SK-N-SH (cell line): ENCODE data around the gene MYLK2. TPM values are rescaled to one million over a fixed set of nuclear protein-coding genes. Genes with fewer than 3 reads are reported as not detected.

Experiments used
- CTCF ChIA-PET: fragments of 300-600, 350-600 bp; formaldehyde crosslinking; extraction: SDS; loops from one replicate; lab custom pipeline; 2021; lab: Yijun Ruan, JAX
- POLR2A ChIA-PET: fragments of 350-600 bp; sonication (Branson Sonifier 250); formaldehyde crosslinking; extraction: SDS; loops from one replicate; lab custom pipeline; 2020; ENCODE audit warnings: antibody characterized with exemption, inconsistent platforms; lab: Yijun Ruan, JAX
- DNase-seq: peaks from one replicate; pipeline ENCODE4 v3.0.0; 2012
- H2AFZ ChIP-seq: fragments of 200-600 bp; sonication (generic); 2 replicates; pipeline ENCODE4 v1.8.1; 2016; ENCODE audit warnings: antibody characterized with exemption, mild to moderate bottlenecking, low read depth
- H3F3A ChIP-seq: fragments of 200-600 bp; sonication (generic); replicated peaks from 2 replicates; pipeline ENCODE3; 2016; ENCODE audit warnings: antibody characterized with exemption, mild to moderate bottlenecking; ENCODE audit not compliant: insufficient read depth
- H3K27ac ChIP-seq, 2 experiments: fragments of 200-500 bp in 1 of 2; fragments of 200-600 bp in 1 of 2; sonication (Bioruptor generic) in 1 of 2; sonication (generic), shearing (Covaris generic) in 1 of 2; 2 replicates each; pipeline versions ENCODE4 v1.5.1 to v1.6.1; 2014 to 2016; ENCODE audit warnings: low read depth in 2 of 2, inconsistent platforms in 1 of 2, low read length in 1 of 2, mild to moderate bottlenecking in 1 of 2, mixed read lengths in 1 of 2
- H3K27me3 ChIP-seq: fragments of 200-600 bp; sonication (generic), shearing (Covaris generic); 2 replicates; pipeline ENCODE4 v1.6.1; 2016; ENCODE audit warnings: mixed run types; ENCODE audit not compliant: insufficient read depth
- H3K36me3 ChIP-seq, 2 experiments: fragments of 200-500 bp in 1 of 2; fragments of 200-600 bp in 1 of 2; sonication (Bioruptor generic) in 1 of 2; sonication (generic) in 1 of 2; replicated peaks in 1 of 2; 2 replicates each; pipeline versions ENCODE3 to v1.5.1; 2014 to 2016; ENCODE audit warnings: low read length in 1 of 2, mild to moderate bottlenecking in 1 of 2; ENCODE audit not compliant: insufficient read depth in 2 of 2, control insufficient read depth in 1 of 2
- H3K4me1 ChIP-seq, 2 experiments: fragments of 200-500 bp in 1 of 2; fragments of 200-600 bp in 1 of 2; sonication (Bioruptor generic) in 1 of 2; sonication (generic), shearing (Covaris generic) in 1 of 2; 2 replicates each; pipeline versions ENCODE4 v1.5.1 to v1.6.1; 2014 to 2016; ENCODE audit warnings: low read depth in 1 of 2, low read length in 1 of 2, mixed run types in 1 of 2; ENCODE audit not compliant: insufficient read depth in 2 of 2, control insufficient read depth in 1 of 2
- H3K4me2 ChIP-seq: fragments of 200-600 bp; sonication (generic), shearing (Covaris generic); 2 replicates; pipeline ENCODE4 v1.6.1; 2017; ENCODE audit warnings: mixed run types
- H3K4me3 ChIP-seq, 2 experiments: fragments of 200-500 bp in 1 of 2; fragments of 200-600 bp in 1 of 2; sonication (Bioruptor generic) in 1 of 2; sonication (generic), shearing (Covaris generic) in 1 of 2; 2 replicates each; pipeline versions ENCODE4 v1.5.1 to v1.8.1; 2014 to 2016; ENCODE audit warnings: low read depth in 2 of 2, inconsistent platforms in 1 of 2, low read length in 1 of 2, mild to moderate bottlenecking in 1 of 2, mixed read lengths in 1 of 2, moderate library complexity in 1 of 2
- H3K79me2 ChIP-seq: fragments of 200-600 bp; sonication (generic); 2 replicates; pipeline ENCODE4 v1.8.1; 2017; ENCODE audit warnings: mild to moderate bottlenecking; ENCODE audit not compliant: insufficient read depth
- H3K9ac ChIP-seq: fragments of 200-600 bp; sonication (generic); 2 replicates; pipeline ENCODE4 v1.6.1; 2017; ENCODE audit warnings: mixed run types
- H3K9me2 ChIP-seq: fragments of 200-600 bp; sonication (generic); 2 replicates; pipeline ENCODE4 v1.6.1; 2017; ENCODE audit warnings: mixed run types
- H3K9me3 ChIP-seq: fragments of 200-600 bp; sonication (generic); 2 replicates; pipeline ENCODE4 v1.6.1; 2017; ENCODE audit warnings: mixed run types, mild to moderate bottlenecking, moderate library complexity
- H4K20me1 ChIP-seq: fragments of 200-600 bp; sonication (generic); 2 replicates; pipeline ENCODE4 v1.6.1; 2017; ENCODE audit warnings: mild to moderate bottlenecking, mixed run types; ENCODE audit not compliant: insufficient read depth
- CTCF ChIP-seq: fragments of 200-600 bp; sonication (generic); IDR thresholded peaks from 2 replicates; pipeline ENCODE4 v1.6.1; 2017; ENCODE audit warnings: antibody characterized with exemption, mild to moderate bottlenecking, moderate library complexity
- ELF1 ChIP-seq: IDR thresholded peaks from 2 replicates; pipeline ENCODE4 v1.4.0; 2012
- EP300 ChIP-seq, 2 experiments: IDR thresholded peaks; 2 replicates each; pipeline versions ENCODE4 v1.4.0 to v1.6.1; 2012; ENCODE audit warnings: borderline replicate concordance in 1 of 2, low read depth in 1 of 2, low read length in 1 of 2
- GATA2 ChIP-seq: sonication (generic); formaldehyde crosslinking; IDR thresholded peaks from 2 replicates; pipeline ENCODE4 v1.5.0; 2020; ENCODE audit warnings: mild to moderate bottlenecking, missing genetic modification reagents
- IRF3 ChIP-seq: fragments of 150-350 bp; IDR thresholded peaks from 2 replicates; pipeline ENCODE4 v1.6.1; 2016; ENCODE audit warnings: mild to moderate bottlenecking, low read depth, low read length
- MAX ChIP-seq: IDR thresholded peaks from 2 replicates; pipeline ENCODE4 v1.4.0; 2012; ENCODE audit warnings: low read depth
- MEF2A ChIP-seq: IDR thresholded peaks from 2 replicates; pipeline ENCODE4 v1.4.0; 2012; ENCODE audit warnings: low read depth, borderline replicate concordance
- NRF1 ChIP-seq: IDR thresholded peaks from 2 replicates; pipeline ENCODE4 v1.6.1; 2012; ENCODE audit warnings: low read depth, mild to moderate bottlenecking, low read length
- POLR2AphosphoS5 ChIP-seq: IDR thresholded peaks from 2 replicates; pipeline ENCODE4 v1.6.1; 2012; ENCODE audit warnings: low read depth, low read length
- RCOR1 ChIP-seq: fragments of 150-350 bp; IDR thresholded peaks from 2 replicates; pipeline ENCODE4 v1.6.1; 2017; ENCODE audit warnings: antibody characterized with exemption, low read length
- REST ChIP-seq: IDR thresholded peaks from 2 replicates; pipeline ENCODE4 v1.6.1; 2012; ENCODE audit warnings: mild to moderate bottlenecking, low read depth, low read length, moderate library complexity
- RFX5 ChIP-seq: IDR thresholded peaks from 2 replicates; pipeline ENCODE4 v1.6.1; 2012; ENCODE audit warnings: mild to moderate bottlenecking, improper control_type of control experiment, low read length
- SMC3 ChIP-seq: IDR thresholded peaks from 2 replicates; pipeline ENCODE4 v1.6.1; 2012; ENCODE audit warnings: low read depth, low read length, improper control_type of control experiment
- TCF12 ChIP-seq: IDR thresholded peaks from 2 replicates; pipeline ENCODE4 v1.4.0; 2012
- TEAD4 ChIP-seq: IDR thresholded peaks from 2 replicates; pipeline ENCODE4 v1.4.0; 2012; ENCODE audit warnings: mild to moderate bottlenecking, borderline replicate concordance; ENCODE audit not compliant: insufficient read depth
- USF1 ChIP-seq: IDR thresholded peaks from 2 replicates; pipeline ENCODE4 v1.4.0; 2012; ENCODE audit warnings: low read depth, borderline replicate concordance
- YY1 ChIP-seq: IDR thresholded peaks from 2 replicates; pipeline ENCODE4 v1.4.0; 2012; ENCODE audit warnings: low read depth, mild to moderate bottlenecking
- ZBTB33 ChIP-seq: IDR thresholded peaks from 2 replicates; pipeline ENCODE4 v1.4.0; 2012; ENCODE audit warnings: low read depth, borderline replicate concordance
- WGBS: methylation state at CpG from one replicate; pipeline ENCODE4 v1.1.6; 2017; ENCODE audit warnings: low lambda C conversion rate; 5-methylcytosine and 5-hydroxymethylcytosine counted together
- polyA plus RNA-seq, 3 experiments: library from polyadenylated mRNA; depleted of rRNA; stranded (reverse); fragments of >200 nt; gene quantifications; 2 replicates each; pipeline ENCODE4 v1.2.3, GENCODE V29; 2012

The MYLK2 gene
- polyA plus RNA-seq, 1 of the 3 experiments (the other 2 are of a cell fraction): 0.21 TPM

GRCh38 chr20:31848088-31848999 lies 29.2 kb downstream of the MYLK2 start:
- Histone ChIP-seq H3K36me3 (no peaks in the 10 kb centered on the region), H3K4me3 (no peak overlapping the region), H2AFZ (no peak overlapping the region), H3F3A (no peaks in the 10 kb centered on the region), H3K79me2 (no peaks in the 10 kb centered on the region), H3K27me3 (no peaks in the 10 kb centered on the region; the same call in 1 of the 2 replicates)
- POLR2A ChIA-PET: no interaction called here
- CTCF ChIA-PET: interaction anchor here (1.1 to 5.4 kb wide), 9 partner anchors 7 to 188 kb away, joined by 3 to 86 read pairs (median 27); partner anchors contain the start of gene PDRG1
- TF ChIP-seq IRF3: no peak
- TF ChIP-seq CTCF: no peak
- no peak for TF ChIP-seq MEF2A
- TF ChIP-seq ELF1: no peak
- TF ChIP-seq NRF1: no peak
- TF ChIP-seq GATA2: no peak
- TF ChIP-seq RCOR1: no peak
- TF ChIP-seq USF1: no peak
- TF ChIP-seq SMC3: no peak
- no peak for TF ChIP-seq TCF12
- no peak for TF ChIP-seq RFX5
- no peak for TF ChIP-seq ZBTB33
- TF ChIP-seq EP300 (IDR thresholded peaks at IDR 0.05; ENCODE audit: borderline replicate concordance in 1 of 2, low read depth in 1 of 2, low read length in 1 of 2): no peak
- TF ChIP-seq TEAD4: no peak
- TF ChIP-seq YY1: no peak
- no peak for TF ChIP-seq REST
- no peak for TF ChIP-seq POLR2AphosphoS5
- no peak for TF ChIP-seq MAX
- TF ChIP-seq, all 33 proteins: peak for 0
- Histone ChIP-seq H3K9me2 (no peaks in the 10 kb centered on the region), H3K9ac (no peak overlapping the region), H3K27ac (no peak overlapping the region), H3K9me3 (no peaks in the 10 kb centered on the region), H4K20me1 (no peaks in the 10 kb centered on the region), H3K4me2 (no peak overlapping the region), H3K4me1 (peaks cover 4 to 6% of the 10 kb centered on the region in 2 experiments; a peak in 2 of 4 replicates)
- 86% methylated on average over 27 of the region's 32 CpGs for WGBS
- DNase-seq: no peak
